GM18861 (cell line): ENCODE results near the gene ENKD1.

Source experiments
- ATAC-seq: cut with Tn5 transposase; IDR thresholded peaks from one replicate; pipeline ENCODE4 v1.9.1; 2021; ENCODE audit not compliant: unreplicated experiment

The ENKD1 gene

GRCh38 chr16:67651847-67652246 lies 14.7 kb downstream of the ENKD1 start:
- no peak for ATAC-seq

- ATAC-seq = no peak
Measured at GRCh38 chr16:67651039-67651438, 15.5 kb downstream of the ENKD1 start.

- no peak for ATAC-seq
Measured at GRCh38 chr16:67650023-67650422, 16.5 kb downstream of the ENKD1 start.

DNA sequence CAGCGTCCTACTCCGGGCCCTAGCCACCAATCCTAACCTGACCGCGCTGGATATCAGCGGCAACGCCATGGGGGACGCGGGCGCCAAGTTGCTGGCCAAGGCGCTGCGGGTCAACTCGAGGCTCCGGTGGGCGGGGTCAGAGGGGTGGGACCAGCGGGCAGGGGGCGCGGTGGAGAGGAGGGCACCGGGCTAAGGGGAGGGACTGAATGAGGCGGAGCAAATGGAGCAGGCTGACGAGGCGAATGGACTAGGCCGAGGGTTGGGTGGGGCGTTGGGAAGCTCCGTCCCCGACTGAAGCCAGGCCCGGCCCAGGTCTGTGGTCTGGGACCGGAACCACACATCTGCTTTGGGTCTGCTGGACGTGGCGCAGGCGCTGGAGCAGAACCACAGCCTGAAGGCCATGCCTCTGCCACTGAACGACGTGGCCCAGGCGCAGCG lies 17.0 kb downstream of the ENKD1 start:
- ATAC-seq = no peak

DNA sequence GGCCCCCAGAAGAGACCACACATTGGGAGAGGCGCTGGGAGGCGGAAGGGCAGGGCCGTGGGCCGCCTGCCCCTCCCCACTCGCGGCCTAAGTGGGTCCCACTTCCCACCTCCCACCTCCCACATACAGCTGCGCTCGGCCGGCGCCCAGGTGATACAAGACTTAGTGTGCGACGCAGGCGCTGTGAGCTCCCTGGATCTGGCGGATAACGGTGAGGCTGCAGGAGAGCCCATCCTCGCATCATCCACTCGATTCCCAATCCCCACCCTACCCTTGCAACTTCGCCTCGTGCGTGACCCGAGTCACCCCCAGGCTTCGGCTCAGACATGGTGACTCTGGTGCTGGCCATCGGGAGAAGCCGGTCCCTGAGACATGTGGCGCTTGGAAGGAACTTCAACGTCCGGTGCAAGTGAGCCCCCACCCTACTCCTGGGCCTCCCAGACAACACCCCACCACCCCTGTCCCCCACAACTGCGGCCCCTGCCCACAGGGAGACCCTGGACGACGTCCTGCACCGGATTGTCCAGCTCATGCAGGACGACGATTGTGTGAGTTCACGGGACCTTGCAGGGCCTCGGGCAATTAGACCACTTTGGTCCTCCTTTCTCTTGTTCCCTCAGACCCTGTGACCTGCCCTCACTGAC lies 17.7 kb downstream of the ENKD1 start:
- ATAC-seq = no peak

DNA sequence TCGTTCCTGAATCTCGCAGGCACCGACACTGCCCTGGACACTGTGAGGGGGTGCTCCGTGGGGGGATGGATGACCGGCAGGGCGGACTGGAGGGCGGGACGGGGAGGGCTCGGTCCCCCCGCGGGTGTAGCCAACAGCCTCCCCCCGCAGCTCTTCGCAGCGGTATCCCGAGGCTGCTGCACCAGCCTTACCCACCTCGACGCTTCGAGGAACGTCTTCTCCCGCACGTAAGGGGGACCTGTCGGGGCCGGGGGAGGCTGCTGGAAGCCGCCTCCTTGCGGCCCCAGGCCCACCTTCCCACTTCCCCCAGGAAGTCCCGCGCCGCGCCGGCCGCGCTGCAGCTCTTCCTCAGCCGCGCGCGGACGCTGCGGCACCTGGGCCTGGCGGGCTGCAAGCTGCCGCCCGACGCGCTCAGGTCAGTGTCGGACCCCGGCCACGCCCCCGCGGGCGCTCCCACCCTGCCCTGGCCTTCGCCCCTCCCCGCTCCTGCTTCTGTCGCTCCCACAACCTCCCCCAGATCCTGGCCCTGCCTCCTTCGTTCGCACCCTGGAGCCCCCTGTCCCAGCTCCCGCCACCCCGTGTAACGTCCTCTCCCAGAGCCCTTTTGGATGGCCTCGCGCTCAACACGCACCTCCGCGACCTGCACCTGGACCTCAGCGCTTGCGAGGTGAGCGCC lies 18.3 kb downstream of the ENKD1 start:
- no peak for ATAC-seq

- ATAC-seq = no peak
Measured at GRCh38 chr16:67647681-67648080, 18.9 kb downstream of the ENKD1 start.

GRCh38 chr16:67647111-67647651 lies 19.4 kb downstream of the ENKD1 start:
- no peak for ATAC-seq

DNA sequence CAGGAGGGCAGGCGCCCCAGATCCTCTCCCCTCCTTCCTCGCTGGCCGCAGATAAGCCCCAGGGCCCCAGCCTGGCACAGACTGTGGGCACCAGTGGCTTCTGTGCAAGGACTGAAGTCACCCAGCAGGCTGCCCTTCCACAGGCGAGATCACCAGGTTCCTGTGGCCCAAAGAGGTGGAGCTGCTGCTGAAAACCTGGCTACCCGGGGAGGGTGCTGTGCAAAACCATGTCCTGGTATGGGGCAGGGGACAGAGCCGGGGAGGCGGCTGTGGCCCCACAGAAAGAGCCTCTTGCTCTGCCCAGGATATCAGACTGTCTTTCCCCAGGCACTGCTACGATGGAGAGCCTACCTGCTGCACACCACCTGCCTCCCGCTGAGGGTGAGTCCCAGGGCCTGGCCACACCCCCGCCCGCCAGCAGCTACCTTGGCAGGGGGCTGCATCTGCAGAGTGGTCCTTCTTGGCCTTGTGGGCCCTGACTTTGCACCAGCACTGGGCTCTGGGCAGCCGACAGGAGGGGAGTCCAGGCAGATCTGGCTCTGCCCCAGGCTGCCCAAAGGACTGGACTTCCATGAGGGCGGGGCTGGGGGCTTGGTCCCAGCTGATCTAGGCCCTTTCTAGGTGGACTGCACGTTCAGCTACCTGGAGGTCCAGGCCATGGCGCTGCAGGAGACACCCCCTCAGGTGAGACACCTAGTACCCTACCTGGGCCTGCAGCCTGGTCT lies 21.0 kb downstream of the ENKD1 start:
- ATAC-seq = no peak

DNA sequence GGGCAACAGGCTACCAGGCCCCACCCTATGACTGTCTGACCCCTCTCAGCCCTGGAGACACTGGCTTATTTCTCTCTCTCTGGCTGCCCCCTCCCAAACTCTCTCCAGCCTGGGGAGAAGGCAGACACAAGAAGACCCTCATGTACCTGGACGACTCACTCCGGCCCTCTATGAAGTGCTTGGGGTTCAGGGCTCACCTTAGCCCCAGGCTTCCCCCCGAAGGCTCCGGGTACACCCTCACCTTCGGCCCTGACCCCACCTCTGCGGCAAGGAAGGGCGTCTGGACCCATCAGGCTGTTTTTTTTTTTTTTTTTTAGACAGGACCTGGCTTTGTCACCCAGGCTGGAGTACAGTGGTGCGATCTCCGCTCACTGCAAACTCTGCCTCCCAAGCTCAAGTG lies 22.5 kb downstream of the ENKD1 start:
- ATAC-seq = no peak

- no peak for ATAC-seq
Measured at GRCh38 chr16:67641779-67642708, 24.5 kb downstream of the ENKD1 start.

- ATAC-seq = no peak
Measured at GRCh38 chr16:67637625-67638024, 28.9 kb downstream of the ENKD1 start.

DNA sequence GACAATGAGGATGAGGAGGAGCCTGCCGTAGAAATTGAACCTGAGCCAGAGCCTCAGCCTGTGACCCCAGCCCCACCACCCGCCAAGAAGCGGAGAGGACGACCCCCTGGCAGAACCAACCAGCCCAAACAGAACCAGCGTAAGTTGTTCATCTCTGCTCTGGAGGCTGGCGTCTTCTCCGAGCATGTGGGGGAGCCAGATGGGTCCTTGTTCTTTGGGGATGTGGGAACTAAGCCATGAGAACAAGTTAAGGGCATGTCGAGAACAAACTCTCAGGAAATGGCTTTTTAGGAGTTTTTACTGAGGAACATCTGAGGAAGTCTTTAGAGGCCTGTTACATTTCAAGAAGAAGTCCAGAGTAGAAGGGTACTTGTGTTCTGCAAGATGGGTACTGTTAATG lies 29.8 kb downstream of the ENKD1 start:
- ATAC-seq = no peak

DNA sequence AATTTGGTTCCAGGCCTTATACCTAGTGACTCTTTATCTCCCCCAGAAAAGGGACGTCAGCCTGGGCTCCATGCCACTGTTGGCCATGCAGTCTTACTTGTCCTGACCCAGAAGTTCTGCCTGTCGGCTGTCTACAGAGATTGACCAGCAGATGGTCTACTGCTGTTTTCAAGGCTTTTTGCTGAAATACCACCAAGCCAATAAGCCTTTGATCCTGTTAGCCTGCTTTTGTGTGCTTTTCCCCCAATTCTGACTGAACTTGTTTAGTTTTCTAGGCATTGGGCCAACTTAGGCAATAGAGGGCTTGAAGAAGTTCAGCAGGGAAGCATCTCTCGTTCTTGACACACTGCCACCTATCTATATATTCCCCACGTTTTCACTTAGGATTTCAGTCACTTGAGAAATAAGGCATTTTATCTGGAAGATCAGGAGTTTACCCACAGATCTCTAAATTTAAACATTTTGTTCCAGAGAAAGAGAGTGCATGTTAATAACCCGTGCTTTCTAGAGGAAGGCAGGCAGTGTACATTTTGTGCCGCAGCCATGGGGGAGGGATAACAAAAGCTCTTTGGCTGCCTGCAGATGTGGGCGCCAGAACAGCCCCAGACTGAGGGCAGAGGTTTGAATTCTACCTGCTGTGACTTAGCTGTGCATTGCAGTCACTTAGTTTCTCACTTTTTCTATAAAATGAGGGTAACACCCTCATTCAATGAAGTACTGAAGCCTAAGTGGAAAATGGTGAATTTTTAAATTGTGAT lies 34.0 kb downstream of the ENKD1 start:
- ATAC-seq = no peak

DNA sequence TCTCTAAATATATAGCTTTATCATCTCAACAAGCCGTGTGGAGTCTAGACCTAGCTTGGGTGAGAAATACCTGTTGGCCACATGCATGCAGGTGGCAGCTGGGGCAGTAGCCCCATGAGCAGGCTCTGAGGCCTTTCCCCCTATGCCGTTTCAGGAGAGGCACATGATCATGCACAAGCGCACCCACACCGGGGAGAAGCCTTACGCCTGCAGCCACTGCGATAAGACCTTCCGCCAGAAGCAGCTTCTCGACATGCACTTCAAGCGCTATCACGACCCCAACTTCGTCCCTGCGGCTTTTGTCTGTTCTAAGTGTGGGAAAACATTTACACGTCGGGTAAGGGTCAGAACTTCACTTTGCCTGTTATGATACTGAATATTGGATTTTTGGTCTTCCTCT lies 38.3 kb downstream of the ENKD1 start:
- no peak for ATAC-seq

DNA sequence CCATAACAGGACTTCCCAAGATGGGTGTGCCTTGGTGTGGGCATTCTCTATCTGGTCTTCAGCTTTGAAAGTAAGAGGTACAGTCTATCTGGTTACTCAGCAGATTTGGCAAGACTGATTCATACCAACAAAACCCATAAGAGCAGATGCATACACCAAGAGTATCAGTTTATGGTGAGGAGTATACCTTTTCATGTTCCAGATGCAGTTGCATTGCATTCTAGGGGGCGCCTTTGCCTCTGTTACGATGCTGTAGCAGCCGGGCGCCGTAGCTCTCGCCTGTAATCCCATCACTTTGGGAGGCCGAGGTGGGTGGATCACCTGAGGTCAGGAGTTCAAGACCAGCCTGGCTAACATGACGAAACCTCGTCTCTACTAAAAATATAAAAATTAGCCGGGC lies 52.7 kb downstream of the ENKD1 start:
- no peak for ATAC-seq
